GM21619 (cell line): Measurements from ENCODE around the gene EIF4E2.

ENCODE experiments used
- ATAC-seq: cut with Tn5 transposase; IDR thresholded peaks from one replicate; pipeline ENCODE4 v1.9.1; 2021; ENCODE audit not compliant: unreplicated experiment

Gene EIF4E2

GRCh38 chr2:232550354-232551249, at the start of gene EIF4E2, which contains the start of gene TIGD1:
EIF4E2 (plus strand) TSS chr2:232550689; CDS start chr2:232550725, 36 bp downstream.
TIGD1 (minus strand) TSS chr2:232550557; CDS start chr2:232549882, 675 bp downstream.
- peak; percentile 92 for ATAC-seq

GRCh38 chr2:232501331-232501771, 49.1 kb upstream of the EIF4E2 start:
- no peak for ATAC-seq

GRCh38 chr2:232501794-232502390, 48.6 kb upstream of the EIF4E2 start:
- ATAC-seq, result no peak

GRCh38 chr2:232502511-232502910, 48.0 kb upstream of the EIF4E2 start:
- ATAC-seq, result no peak

GRCh38 chr2:232502911-232503808, 47.3 kb upstream of the EIF4E2 start:
- ATAC-seq, result no peak

GRCh38 chr2:232503809-232504323, 46.6 kb upstream of the EIF4E2 start:
- ATAC-seq, result no peak

GRCh38 chr2:232504438-232504837, 46.1 kb upstream of the EIF4E2 start:
- no peak for ATAC-seq

GRCh38 chr2:232505856-232506255, 44.6 kb upstream of the EIF4E2 start:
- ATAC-seq, result no peak

- ATAC-seq, result no peak
These were observed 43.8 kb upstream of the EIF4E2 start for GRCh38 chr2:232506709-232507108.

- ATAC-seq, result no peak
These were observed 42.2 kb upstream of the EIF4E2 start for GRCh38 chr2:232508251-232508650.

- ATAC-seq, result no peak
These were observed 39.1 kb upstream of the EIF4E2 start for GRCh38 chr2:232511336-232511890.

GRCh38 chr2:232512602-232513001, 37.9 kb upstream of the EIF4E2 start:
- no peak for ATAC-seq

- ATAC-seq, result no peak
These were observed 37.1 kb upstream of the EIF4E2 start for GRCh38 chr2:232513353-232513752.

- no peak for ATAC-seq
These were observed 34.9 kb upstream of the EIF4E2 start for GRCh38 chr2:232515639-232516038.

- ATAC-seq, result no peak
These were observed 33.9 kb upstream of the EIF4E2 start for GRCh38 chr2:232516551-232516950.

GRCh38 chr2:232518844-232519243, 31.6 kb upstream of the EIF4E2 start:
- no peak for ATAC-seq

- ATAC-seq, result no peak
These were observed 30.7 kb upstream of the EIF4E2 start, which contains the start of gene PRSS56 for GRCh38 chr2:232519581-232520438. PRSS56 (plus strand) TSS chr2:232520388; CDS start chr2:232520599, 211 bp downstream.

- no peak for ATAC-seq
These were observed 30.0 kb upstream of the EIF4E2 start for GRCh38 chr2:232520489-232520888.

GRCh38 chr2:232521098-232521497, 29.4 kb upstream of the EIF4E2 start:
- no peak for ATAC-seq
